Ascending aorta (tissue), 2 donors: ENCODE measurements around the gene MRRF. TPM values are rescaled to one million over a fixed set of nuclear protein-coding genes. Genes with fewer than 3 reads are reported as not detected.

Experiments used
- DNase-seq, 2 donors: peaks; one replicate each; pipeline ENCODE4 v3.0.0-alpha.2; 2019; ENCODE audit warnings: low spot score in 2 of 2
- H3K27ac ChIP-seq, 2 donors: fragments of 200-600 bp; sonication (generic); one replicate each; pipeline ENCODE4 v1.5.1; 2016 to 2017; ENCODE audit warnings: mild to moderate bottlenecking in 1 of 2
- H3K27me3 ChIP-seq: fragments of 200-600 bp; sonication (generic); one replicate; pipeline ENCODE4 v1.5.1; 2017
- H3K36me3 ChIP-seq, 2 donors: fragments of 200-600 bp; sonication (generic); one replicate each; pipeline ENCODE4 v1.5.1; 2016
- H3K4me1 ChIP-seq, 2 donors: fragments of 200-600 bp; sonication (generic); one replicate each; pipeline ENCODE4 v1.5.1; 2016 to 2017; ENCODE audit warnings: mild to moderate bottlenecking in 1 of 2
- H3K4me3 ChIP-seq, 2 donors: fragments of 200-600 bp; sonication (generic); one replicate each; pipeline ENCODE4 v1.5.1; 2016 to 2017; ENCODE audit warnings: mild to moderate bottlenecking in 1 of 2
- H3K9me3 ChIP-seq, 2 donors: fragments of 200-600 bp; sonication (generic); one replicate each; pipeline ENCODE4 v1.5.1; 2016
- CTCF ChIP-seq, 3 experiments: fragments of 200-600 bp in 2 of 3; fragments of 450-650 bp in 1 of 3; sonication (generic) in 2 of 3; IDR thresholded peaks; one replicate each; pipeline ENCODE4 v1.5.1; 2016 to 2019; ENCODE audit warnings: antibody characterized with exemption in 3 of 3, mild to moderate bottlenecking in 1 of 3, moderate library complexity in 1 of 3
- intact Hi-C: fragments of 100-400 bp; cut with DNase I; formaldehyde crosslinking; loops from one replicate; pipeline ENCODE4 v1.15.1; 2023
- total RNA-seq: library from RNA; depleted of rRNA; stranded (reverse); fragments of >200 nt; gene quantifications from one replicate; pipeline ENCODE4 v1.1.0, GENCODE V29; 2016

The MRRF gene
- 16.1 TPM for total RNA-seq

DNA sequence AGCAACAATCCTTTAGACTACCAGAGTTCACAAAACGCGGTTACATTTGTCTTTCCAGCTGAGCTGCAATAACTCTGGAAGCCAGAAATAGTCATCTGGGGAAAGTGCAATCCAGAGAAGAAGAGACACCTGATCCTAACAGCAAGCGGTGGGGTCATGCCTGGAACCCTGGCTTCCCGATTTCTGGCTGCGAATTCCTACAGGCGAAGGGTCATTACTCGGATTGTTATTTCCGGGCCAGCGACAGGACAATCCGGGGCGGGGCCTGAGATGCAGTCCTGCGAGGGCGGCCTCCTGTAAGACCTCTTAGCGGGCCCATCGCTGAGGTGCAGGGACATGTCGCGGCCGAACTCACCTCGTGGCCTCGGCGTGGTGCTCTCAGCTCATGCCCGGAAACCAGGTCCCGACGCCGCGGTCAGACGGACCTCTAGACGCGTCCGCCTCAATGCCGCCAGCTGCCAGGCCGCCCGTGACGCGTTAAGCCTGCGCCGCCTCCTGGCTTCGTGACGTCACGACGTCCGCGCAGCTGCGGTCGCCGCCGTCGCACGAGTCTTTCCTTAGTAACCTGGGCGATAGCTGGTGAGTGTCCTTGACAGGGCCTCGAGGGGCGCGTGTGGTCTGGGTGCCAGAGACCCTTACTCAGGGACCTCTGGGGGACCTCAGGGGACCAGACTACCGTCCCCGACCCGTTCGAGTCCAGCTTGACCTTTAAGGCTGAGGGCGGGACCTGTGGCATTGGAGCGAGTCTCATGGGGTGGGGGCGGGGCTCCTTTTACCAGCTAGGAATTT, at the start of gene MRRF, which contains the start of gene RBM18:
Gene MRRF (plus strand): TSS at position 523 of the 789 bp plus-strand sequence. CDS start 6,010 bp downstream, outside the sequence.
Gene RBM18 (minus strand): TSS at position 481 of the 789 bp plus-strand sequence. CDS start 3,348 bp downstream, outside the sequence.
- peak; percentile 66 to 94 for DNase-seq
- H3K36me3 ChIP-seq: peaks cover 9 to 15% of the 10 kb centered on the region in 2 donors
- no peaks in the 10 kb centered on the region for H3K9me3 ChIP-seq
- peak within 1 kb of the TSS; percentile 73 to 82 for H3K4me3 ChIP-seq
- intact Hi-C loops: loop anchor here (1.0 to 10.0 kb wide), 6 partner anchors 83 to 1660 kb away; partner anchors contain the start of genes FBXW2, MORN5, NDUFA8 and PDCL
- no peak for TF ChIP-seq CTCF (IDR thresholded peaks at IDR 0.05)
- H3K27ac ChIP-seq: peak within 1 kb of the TSS; percentile 85 to 91
- H3K27me3 ChIP-seq: no peaks in the 10 kb centered on the region
- peaks cover 5 to 24% of the 10 kb centered on the region in 2 donors for H3K4me1 ChIP-seq

DNA sequence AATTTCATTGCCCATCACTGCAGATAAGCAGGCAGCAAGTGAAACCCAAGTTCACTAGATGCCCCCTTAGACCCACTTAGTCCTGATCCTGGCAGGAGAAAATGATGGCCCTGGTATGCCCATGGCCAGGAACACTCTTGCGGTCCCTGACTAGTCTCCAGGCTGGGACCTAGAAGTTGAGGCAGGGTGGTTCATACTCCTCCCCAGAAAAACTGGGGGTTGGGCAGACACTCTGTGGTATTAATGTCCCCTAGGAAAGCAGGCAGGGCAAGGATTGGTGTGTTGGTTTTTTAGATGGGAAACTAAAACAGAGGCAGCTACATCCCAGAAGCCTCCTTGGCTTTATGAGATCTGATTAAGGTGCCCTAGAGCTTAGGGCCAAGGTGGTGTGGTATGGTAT, 49.0 kb upstream of the MRRF start:
- Histone ChIP-seq H3K27me3 (peaks cover 13% of the 10 kb centered on the region), H3K4me1 (peaks cover 7 to 25% of the 10 kb centered on the region in 2 donors)

DNA sequence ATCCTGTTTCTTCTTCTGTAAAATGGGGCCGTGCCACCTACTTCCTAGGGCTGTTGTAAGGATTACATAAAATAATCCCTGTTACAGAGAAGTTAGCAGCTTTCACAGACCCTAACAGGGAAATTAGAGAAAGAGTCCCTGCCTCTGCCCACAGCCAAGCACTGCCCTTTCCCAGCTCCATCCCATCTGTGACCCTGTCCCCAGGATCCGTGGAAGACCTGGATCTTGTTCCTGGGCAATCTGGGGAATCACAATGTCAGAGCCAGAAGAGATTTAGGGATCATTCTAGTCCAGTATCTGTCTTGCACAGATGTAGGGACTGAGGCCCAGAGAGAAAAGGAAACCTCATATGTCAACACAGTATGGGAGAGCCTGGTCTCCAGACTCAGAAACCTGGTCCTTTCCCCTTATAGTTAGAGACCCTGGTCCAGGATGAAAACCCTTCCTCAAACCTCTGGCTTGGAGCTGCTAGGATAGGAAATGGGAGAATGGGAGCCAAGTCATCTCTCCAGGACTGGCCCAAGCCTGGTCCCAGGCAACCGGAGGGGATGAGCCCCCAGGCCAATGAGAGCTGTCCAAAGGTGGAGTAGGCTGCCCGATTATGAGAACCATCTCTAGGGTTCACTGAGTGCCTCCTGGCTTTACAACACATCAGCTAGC, 48.4 kb upstream of the MRRF start:
- H3K36me3 ChIP-seq: no peaks in the 10 kb centered on the region
- DNase-seq: peak in 1 of 2 donors; percentile 18
- no peak overlapping the region for H3K27ac ChIP-seq
- H3K27me3 ChIP-seq: peaks cover 18% of the 10 kb centered on the region
- no peaks in the 10 kb centered on the region for H3K9me3 ChIP-seq
- intact Hi-C loops: no loop called here
- H3K4me3 ChIP-seq: no peak overlapping the region
- TF ChIP-seq CTCF (IDR thresholded peaks at IDR 0.05): no peak
- H3K4me1 ChIP-seq: peaks cover 7 to 30% of the 10 kb centered on the region in 2 donors

More for the DNA sequence above, 49.0 kb upstream of the MRRF start:
- intact Hi-C loops: no loop called here
- no peak for TF ChIP-seq CTCF (IDR thresholded peaks at IDR 0.05)
- Histone ChIP-seq H3K9me3 (no peaks in the 10 kb centered on the region), H3K4me3 (no peak overlapping the region), H3K27ac (no peak overlapping the region), H3K36me3 (no peaks in the 10 kb centered on the region)
- DNase-seq: no peak

DNA sequence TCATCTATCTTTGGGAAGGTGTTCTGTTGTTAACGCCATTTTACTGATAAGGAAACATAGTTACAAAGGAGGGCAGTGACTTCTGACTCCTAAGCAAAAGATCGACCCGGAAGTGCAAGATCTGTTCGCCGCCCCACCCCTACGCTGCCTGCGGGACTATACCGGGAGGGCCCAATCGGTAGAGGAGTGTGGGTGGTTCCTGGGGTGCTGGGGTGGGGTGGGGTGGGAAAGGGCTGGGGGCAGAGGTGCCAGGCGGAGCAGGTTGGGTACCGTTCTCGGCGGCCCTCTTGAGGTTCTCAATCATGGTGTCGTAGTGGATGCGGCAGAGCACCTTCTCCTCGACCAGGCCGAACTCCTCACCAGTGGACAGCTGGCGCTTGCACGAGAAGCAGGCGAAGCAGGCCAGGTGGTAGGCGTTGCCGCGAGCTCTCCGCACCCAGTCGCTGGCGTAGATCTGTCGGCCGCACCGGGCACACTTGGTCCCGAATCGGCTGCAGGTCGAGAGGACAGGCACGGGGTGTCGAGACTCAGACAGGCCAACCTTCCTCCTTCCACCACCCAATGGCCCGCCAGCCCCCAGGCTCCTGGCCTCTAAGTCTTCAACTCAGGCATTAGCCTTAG, 47.8 kb upstream of the MRRF start:
- TF ChIP-seq CTCF (IDR thresholded peaks at IDR 0.05): no peak

GRCh38 chr9:122217640-122218039, 47.0 kb upstream of the MRRF start:
- no peak for TF ChIP-seq CTCF (IDR thresholded peaks at IDR 0.05)
- no peak for DNase-seq
- intact Hi-C loops: no loop called here
- no peaks in the 10 kb centered on the region for H3K36me3 ChIP-seq
- H3K27me3 ChIP-seq: peaks cover 18% of the 10 kb centered on the region
- H3K4me1 ChIP-seq: peaks cover 7 to 30% of the 10 kb centered on the region in 2 donors
- H3K27ac ChIP-seq: no peak overlapping the region
- no peak overlapping the region for H3K4me3 ChIP-seq
- no peaks in the 10 kb centered on the region for H3K9me3 ChIP-seq

More for the DNA sequence above, 47.8 kb upstream of the MRRF start:
- no peaks in the 10 kb centered on the region for H3K9me3 ChIP-seq
- no peak for DNase-seq
- H3K27ac ChIP-seq: no peak overlapping the region
- no peaks in the 10 kb centered on the region for H3K36me3 ChIP-seq
- H3K27me3 ChIP-seq: peaks cover 18% of the 10 kb centered on the region
- peaks cover 7 to 30% of the 10 kb centered on the region in 2 donors for H3K4me1 ChIP-seq
- no peak overlapping the region for H3K4me3 ChIP-seq
- intact Hi-C loops: no loop called here
